GM12878 (cell line): ENCODE data around the gene TMEM181. TPM values are rescaled to one million over a fixed set of nuclear protein-coding genes. Genes with fewer than 3 reads are reported as not detected.

Source experiments
- ATAC-seq: fragments of 200-7000 bp; cut with Tn5 transposase; 3 replicates; pipeline ENCODE4 v1.9.1; 2020; ENCODE audit warnings: mild to moderate bottlenecking, moderate library complexity
- BruUV-seq: library from RNA; stranded (reverse); fragments of 400-500 nt; replicated peaks from 2 replicates; lab custom pipeline; 2021; lab: Mats Ljungman, UMichigan
- CTCF ChIA-PET: fragments of 300-600 bp; sonication (Branson Sonifier 250); formaldehyde crosslinking; extraction: SDS; loops from one replicate; lab custom pipeline; 2021; ENCODE audit warnings: inconsistent platforms; lab: Yijun Ruan, JAX
- POLR2A ChIA-PET: fragments of 350-600 bp; formaldehyde crosslinking; extraction: SDS; loops from one replicate; lab custom pipeline; 2021; ENCODE audit warnings: inconsistent platforms; lab: Charles Lee
- RAD21 ChIA-PET: fragments of 300-600 bp; sonication (Branson Sonifier 250); formaldehyde crosslinking; loops from one replicate; lab custom pipeline; 2023; ENCODE audit warnings: antibody characterized with exemption; ENCODE audit not compliant: unreplicated experiment; lab: Charles Lee
- SMC1A ChIA-PET: fragments of 300-600 bp; sonication (Branson Sonifier 250); formaldehyde crosslinking; loops from one replicate; lab custom pipeline; 2023; ENCODE audit not compliant: unreplicated experiment, uncharacterized antibody; lab: Charles Lee
- DNase-seq: peaks from one replicate; pipeline ENCODE4 v3.0.0-alpha.2; 2011; ENCODE audit warnings: low read depth, low spot score
- FAIRE-seq: peaks from 3 replicates; lab custom pipeline; 2011; peaks lifted over from hg19 to GRCh38; lab: Jason Lieb, UNC
- H2AFZ ChIP-seq: 2 replicates; pipeline ENCODE4 v1.6.0; 2011; ENCODE audit warnings: low read depth, low read length, control low read depth; ENCODE audit not compliant: control insufficient read depth
- H3K27ac ChIP-seq: 2 replicates; pipeline ENCODE4 v1.5.1; 2011; ENCODE audit warnings: control low read depth; ENCODE audit not compliant: control insufficient read depth, insufficient read depth
- H3K27me3 ChIP-seq, 2 experiments: replicated peaks in 1 of 2; 2 replicates each; pipeline versions ENCODE4 v1.6.0 to v1.6.1; 2011; ENCODE audit warnings: low read length in 1 of 2; ENCODE audit not compliant: control insufficient read depth in 2 of 2, insufficient read depth in 2 of 2
- H3K36me3 ChIP-seq, 2 experiments: 2 replicates each; pipeline ENCODE4 v1.5.1; 2011; ENCODE audit warnings: low read length in 1 of 2; ENCODE audit not compliant: control insufficient read depth in 2 of 2, insufficient read depth in 2 of 2
- H3K4me1 ChIP-seq: 2 replicates; pipeline ENCODE4 v1.6.1; 2011; ENCODE audit warnings: mild to moderate bottlenecking, low read length, moderate library complexity, mixed read lengths; ENCODE audit not compliant: control insufficient read depth, insufficient read depth
- H3K4me2 ChIP-seq: 2 replicates; pipeline ENCODE4 v1.6.0; 2011; ENCODE audit warnings: control low read depth; ENCODE audit not compliant: control insufficient read depth, insufficient read depth
- H3K4me3 ChIP-seq: fragments of 200-600 bp; sonication (generic); 2 replicates; pipeline ENCODE4 v1.5.1; 2016
- H3K79me2 ChIP-seq: 2 replicates; pipeline ENCODE4 v1.6.0; 2011; ENCODE audit warnings: low read length; ENCODE audit not compliant: control insufficient read depth, insufficient read depth
- H3K9ac ChIP-seq: 2 replicates; pipeline ENCODE4 v1.8.0; 2011; ENCODE audit warnings: low read length, control low read depth, mixed read lengths; ENCODE audit not compliant: control insufficient read depth, insufficient read depth
- H3K9me3 ChIP-seq: replicated peaks from 3 replicates; pipeline ENCODE4 v1.5.1; 2011; ENCODE audit warnings: mild to moderate bottlenecking, low read length; ENCODE audit not compliant: control insufficient read depth, insufficient read depth
- H4K20me1 ChIP-seq: 2 replicates; pipeline ENCODE4 v1.6.0; 2011; ENCODE audit not compliant: control insufficient read depth, insufficient read depth
- ATF2 ChIP-seq: IDR thresholded peaks from 2 replicates; pipeline ENCODE4 v1.6.1; 2012; ENCODE audit warnings: low read length, inconsistent platforms
- CREM ChIP-seq: IDR thresholded peaks from 2 replicates; pipeline ENCODE4 v1.6.1; 2014; ENCODE audit warnings: antibody characterized with exemption, low read depth
- KDM1A ChIP-seq: fragments of 200-600 bp; sonication (generic); IDR thresholded peaks from 2 replicates; pipeline ENCODE4 v1.6.1; 2016; ENCODE audit warnings: borderline replicate concordance
- MEF2B ChIP-seq: fragments of 450-650 bp; IDR thresholded peaks from 2 replicates; pipeline ENCODE4 v1.6.1; 2018; ENCODE audit warnings: mild to moderate bottlenecking, moderate library complexity; ENCODE audit not compliant: partially characterized antibody, poor library complexity, severe bottlenecking
- NKRF ChIP-seq: fragments of 450-650 bp; conservative IDR thresholded peaks from 2 replicates; pipeline ENCODE4 v1.6.1; 2017; ENCODE audit warnings: mild to moderate bottlenecking, moderate library complexity
- NR2C2 ChIP-seq: IDR thresholded peaks from 2 replicates; pipeline ENCODE4 v1.6.1; 2011; ENCODE audit warnings: borderline replicate concordance, low read depth; ENCODE audit not compliant: control insufficient read depth, insufficient read length
- NRF1 ChIP-seq: conservative IDR thresholded peaks from 2 replicates; pipeline ENCODE4 v1.6.1; 2011; ENCODE audit warnings: mild to moderate bottlenecking, low read depth, low read length, improper control_type of control experiment
- POU2F2 ChIP-seq: IDR thresholded peaks from 3 replicates; pipeline ENCODE4 v1.6.1; 2011; ENCODE audit warnings: low read depth, mild to moderate bottlenecking, low read length, borderline replicate concordance
- RAD21 ChIP-seq: IDR thresholded peaks from 2 replicates; pipeline ENCODE4 v1.6.1; 2011; ENCODE audit warnings: mild to moderate bottlenecking, low read depth, low read length, moderate library complexity; ENCODE audit not compliant: insufficient read depth
- RELB ChIP-seq: fragments of 450-650 bp; IDR thresholded peaks from 2 replicates; pipeline ENCODE4 v1.6.1; 2017; ENCODE audit warnings: low read depth, mild to moderate bottlenecking, moderate library complexity
- RFX5 ChIP-seq: IDR thresholded peaks from 2 replicates; pipeline ENCODE4 v1.6.1; 2011; ENCODE audit warnings: low read depth, low read length, improper control_type of control experiment
- RUNX3 ChIP-seq: IDR thresholded peaks from 2 replicates; pipeline ENCODE4 v1.6.1; 2012; ENCODE audit warnings: low read length, inconsistent platforms
- SP1 ChIP-seq: IDR thresholded peaks from one replicate; pipeline ENCODE4 v1.6.1; 2011; ENCODE audit warnings: low read depth, low read length
- WGBS: methylation state at CpG from one replicate; pipeline ENCODE4 v1.1.6; 2016; ENCODE audit warnings: low lambda C conversion rate; ENCODE audit not compliant: insufficient replicate concordance, insufficient coverage; ENCODE audit errors: missing lambda C conversion rate; 5-methylcytosine and 5-hydroxymethylcytosine counted together
- in situ Hi-C: fragments of 300-500 bp; cut with MboI; formaldehyde crosslinking; loops from 9 replicates; pipeline ENCODE4 v1.14.3; 2018; ENCODE audit warnings: mixed read lengths
- intact Hi-C: fragments of 100-400 bp; cut with micrococcal nuclease; formaldehyde crosslinking; loops from one replicate; pipeline ENCODE4 v1.14.2; 2022; ENCODE audit not compliant: unreplicated experiment
- polyA plus RNA-seq, 11 experiments: library from polyadenylated mRNA; depleted of rRNA in 4 of 11; unstranded in 6 of 11; stranded (reverse) in 5 of 11; fragments of >200 nt; fragmentation: Nextera tagmentation in 4 of 11; fragmentation: Illumina TruSeq in 1 of 11; extraction: Ambion mirVana in 4 of 11; extraction: Trizol in 1 of 11; gene quantifications; 1 replicate in 1 of 11; 2 replicates in 10 of 11; pipeline versions ENCODE4 v1.2.1 to v1.2.3, GENCODE V29; 2011 to 2016; ENCODE audit warnings: inconsistent platforms in 2 of 11, missing spikeins in 2 of 11, low read depth in 1 of 11
- total RNA-seq, 4 experiments: library from RNA; depleted of rRNA in 3 of 4; stranded (reverse); fragments of >200 nt in 3 of 4; fragmentation: Illumina TruSeq in 1 of 4; extraction: Trizol in 1 of 4; gene quantifications; 2 replicates each; pipeline versions ENCODE4 v1.2.1 to v1.2.3, GENCODE V29; 2013 to 2021

TMEM181 gene
- total and polyA plus RNA-seq, 10 of the 15 experiments (the other 5 are each of a cell fraction or from before 2014, with no cell fraction given), result 1.5 to 7.9 (median 5.2) TPM

- SMC1A ChIA-PET, result no interaction called here
- in situ Hi-C loops, result no loop called here
Observed at GRCh38 chr6:158589366-158589765, 29.5 kb downstream of the TMEM181 start.

More at GRCh38 chr6:158589366-158589765, 29.5 kb downstream of the TMEM181 start:
- POLR2A ChIA-PET, result no interaction called here
- no peaks in the 10 kb centered on the region for H3K4me1 ChIP-seq
- H3K27me3 ChIP-seq, result no peaks in the 10 kb centered on the region
- H3K4me2 ChIP-seq, result no peak overlapping the region
- H3K4me3 ChIP-seq, result no peak overlapping the region
- no peaks in the 10 kb centered on the region for H3K79me2 ChIP-seq
- H2AFZ ChIP-seq, result no peak overlapping the region
- H3K36me3 ChIP-seq, result peaks cover 18 to 21% of the 10 kb centered on the region in 2 experiments
- ATAC-seq (no peak), DNase-seq (no peak), FAIRE-seq (no peak)
- intact Hi-C loops, result no loop called here
- BruUV-seq, result no TSS peak
- no peak overlapping the region for H3K27ac ChIP-seq
- no peaks in the 10 kb centered on the region for H3K9me3 ChIP-seq
- no peak overlapping the region for H3K9ac ChIP-seq
- CTCF ChIA-PET, result interaction anchor here (1.3 to 1.4 kb wide), 2 partner anchors 368 to 375 kb away, joined by 5 to 7 read pairs; no protein-coding TSS in a partner anchor
- TF ChIP-seq RAD21 (no peak), NKRF (no peak), NR2C2 (no peak), MEF2B (no peak), NRF1 (no peak), CREM (no peak), ATF2 (no peak), RFX5 (no peak), SP1 (no peak), RUNX3 (no peak), POU2F2 (no peak), KDM1A (no peak), RELB (no peak)
- WGBS, result 99% methylated on average over 8 of the region's 8 CpGs
- no peaks in the 10 kb centered on the region for H4K20me1 ChIP-seq
- RAD21 ChIA-PET, result interaction anchor here (1.1 kb wide), 1 partner anchor 375 kb away, joined by 3 read pairs; no protein-coding TSS in a partner anchor
